Adrenal gland (tissue), 12 donors: ENCODE measurements around the gene KCNT2. TPM values are rescaled to one million over a fixed set of nuclear protein-coding genes. Genes with fewer than 3 reads are reported as not detected.
"Not testable (repeated sequence)": the region's sequence is repeated elsewhere in the genome, so short reads cannot be mapped to it uniquely, and the experiment has no call there.

Experiments used
- DNase-seq, 7 donors: peaks; one replicate each; pipeline ENCODE4 v3.0.0-alpha.2; 2019 to 2020
- H3K27ac ChIP-seq, 5 donors: fragments of 200-600 bp; sonication (generic) in 4 of 5; 1 replicate in 3 of 5; 2 replicates in 2 of 5; pipeline versions ENCODE4 v1.5.1 to v1.8.0; 2016 to 2020; ENCODE audit warnings: mild to moderate bottlenecking in 1 of 5
- H3K27me3 ChIP-seq: fragments of 200-600 bp; 2 replicates; pipeline ENCODE4 v1.8.0; 2021
- H3K36me3 ChIP-seq, 2 donors: fragments of 200-600 bp; replicated peaks in 1 of 2; 1 replicate in 1 of 2; 2 replicates in 1 of 2; pipeline versions ENCODE4 v1.5.1 to v1.8.0; 2018 to 2022
- H3K4me1 ChIP-seq, 2 donors: fragments of 200-600 bp; replicated peaks in 1 of 2; 1 replicate in 1 of 2; 2 replicates in 1 of 2; pipeline versions ENCODE4 v1.5.1 to v1.8.0; 2018 to 2021
- H3K4me3 ChIP-seq, 4 donors: fragments of 200-600 bp; sonication (generic) in 3 of 4; one replicate each; pipeline ENCODE4 v1.5.1; 2016 to 2018
- H3K9me3 ChIP-seq, 3 donors: fragments of 200-600 bp; sonication (generic) in 1 of 3; replicated peaks in 1 of 3; 1 replicate in 2 of 3; 2 replicates in 1 of 3; pipeline versions ENCODE4 v1.5.1 to v1.8.0; 2016 to 2021
- CTCF ChIP-seq, 6 experiments: fragments of 450-650 bp in 4 of 6; fragments of 200-600 bp in 2 of 6; sonication (generic) in 1 of 6; IDR thresholded peaks; 1 replicate in 5 of 6; 2 replicates in 1 of 6; pipeline versions ENCODE4 v1.5.1 to v1.8.0; 2016 to 2021; ENCODE audit warnings: antibody characterized with exemption in 6 of 6, mild to moderate bottlenecking in 2 of 6, moderate library complexity in 1 of 6
- POLR2A ChIP-seq, 2 donors: fragments of 450-650 bp; IDR thresholded peaks; one replicate each; pipeline ENCODE4 v1.6.1; 2017; ENCODE audit warnings: antibody characterized with exemption in 2 of 2, mild to moderate bottlenecking in 2 of 2, moderate library complexity in 1 of 2
- WGBS, 4 donors: extraction: QIAGEN DNeasy Blood & Tissue Kit in 2 of 4; methylation state at CpG; one replicate each; pipeline versions ENCODE4 v1.1.5 to v1.1.7; 2013 to 2017; 5-methylcytosine and 5-hydroxymethylcytosine counted together
- intact Hi-C, 2 donors: fragments of 100-400 bp; cut with DNase I; formaldehyde crosslinking; loops; one replicate each; pipeline versions ENCODE4 v1.14.1 to v1.15.0; 2022 to 2023
- polyA plus RNA-seq, 3 donors: library from polyadenylated mRNA; stranded (reverse); fragments of 200-250 nt in 2 of 3; fragments of 350-450 nt in 1 of 3; fragmentation: Illumina TruSeq in 1 of 3; extraction: RNeasy Lipid Tissue Mini Kit (QIAGEN cat#74804) in 1 of 3; gene quantifications; one replicate each; pipeline ENCODE4 v1.2.3, GENCODE V29; 2013 to 2014
- total RNA-seq, 9 donors: library from RNA; depleted of rRNA in 4 of 9; stranded (reverse); fragments of >200 nt in 4 of 9; fragments of 120-200 nt in 1 of 9; fragmentation: NEBNext Ultra II Directional in 1 of 9; extraction: Animal tissue kit (Norgen Biotek cat#: 25700) in 1 of 9; gene quantifications; one replicate each; pipeline versions ENCODE4 v1.1.0 to v1.2.4, GENCODE V29; 2013 to 2023
- donor health status: healthy with polysubstance abuse.
- donor health status: Bipolar disorder and iron deficiency.
- donor health status: DM: yes; HTN: yes; CAD: no.
- donor health status: DM: no; HTN: no; CAD: no.
- donor health status: DM: no; HTN: no; CAD: no.
- donor health status: DM: yes; HTN: yes; CAD: no.

KCNT2 gene
- total and polyA plus RNA-seq, 12 donors: 0.54 to 4.0 (median 1.2) TPM

GRCh38 chr1:196538473-196538872 lies 69.8 kb downstream of the KCNT2 start:
- no peak for TF ChIP-seq POLR2A (IDR thresholded peaks at IDR 0.05)
- no peaks in the 10 kb centered on the region for H3K27me3 ChIP-seq
- no peaks in the 10 kb centered on the region for H3K9me3 ChIP-seq
- 84 to 95% (median 88%) methylated on average over 4 of the region's 4 CpGs for WGBS, 4 donors
- no peak overlapping the region for H3K27ac ChIP-seq
- H3K4me1 ChIP-seq: no peaks in the 10 kb centered on the region
- no peak overlapping the region for H3K4me3 ChIP-seq
- H3K36me3 ChIP-seq: no peaks in the 10 kb centered on the region
- intact Hi-C loops: no loop called here
- DNase-seq: no peak

- H3K36me3 ChIP-seq: no peaks in the 10 kb centered on the region
- H3K9me3 ChIP-seq: no peaks in the 10 kb centered on the region
- H3K27ac ChIP-seq: no peak overlapping the region
- 59 to 76% (median 62%) methylated on average over 3 of the region's 3 CpGs for WGBS, 4 donors
- intact Hi-C loops: no loop called here
- H3K27me3 ChIP-seq: no peaks in the 10 kb centered on the region
- no peak for DNase-seq
- H3K4me1 ChIP-seq: no peaks in the 10 kb centered on the region
- H3K4me3 ChIP-seq: no peak overlapping the region
- TF ChIP-seq CTCF (IDR thresholded peaks at IDR 0.05) (no peak), POLR2A (IDR thresholded peaks at IDR 0.05) (no peak)
Measured at GRCh38 chr1:196535727-196536126, 72.5 kb downstream of the KCNT2 start.

GRCh38 chr1:196531737-196532524 lies 76.3 kb downstream of the KCNT2 start:
- Histone ChIP-seq H3K9me3 (no peaks in the 10 kb centered on the region), H3K27me3 (no peaks in the 10 kb centered on the region), H3K4me1 (no peaks in the 10 kb centered on the region), H3K36me3 (no peaks in the 10 kb centered on the region), H3K4me3 (no peak overlapping the region), H3K27ac (no peak overlapping the region)
- 66 to 70% (median 68%) methylated on average over 3 of the region's 3 CpGs for WGBS, 4 donors
- intact Hi-C loops: no loop called here
- no peak for DNase-seq
- TF ChIP-seq POLR2A (IDR thresholded peaks at IDR 0.05) (no peak), CTCF (IDR thresholded peaks at IDR 0.05) (no peak)

- WGBS, 4 donors: 44 to 63% (median 59%) methylated on average over 2 of the region's 2 CpGs
- no peaks in the 10 kb centered on the region for H3K27me3 ChIP-seq
- no peak overlapping the region for H3K4me3 ChIP-seq
- H3K27ac ChIP-seq: no peak overlapping the region
- TF ChIP-seq CTCF (IDR thresholded peaks at IDR 0.05) (no peak), POLR2A (IDR thresholded peaks at IDR 0.05) (no peak)
- H3K4me1 ChIP-seq: no peaks in the 10 kb centered on the region
- H3K36me3 ChIP-seq: no peaks in the 10 kb centered on the region
- no peak for DNase-seq
- intact Hi-C loops: no loop called here
- no peaks in the 10 kb centered on the region for H3K9me3 ChIP-seq
Measured at GRCh38 chr1:196527919-196528318, 80.3 kb downstream of the KCNT2 start.

- H3K9me3 ChIP-seq, H3K4me3 ChIP-seq, DNase-seq, H3K4me1 ChIP-seq, intact Hi-C loops, H3K27me3 ChIP-seq, H3K27ac ChIP-seq, H3K36me3 ChIP-seq: not testable (repeated sequence)
- WGBS, 4 donors: 77 to 89% (median 81%) methylated on average over 12 of the region's 12 CpGs
Measured at GRCh38 chr1:196522574-196523345, 85.5 kb downstream of the KCNT2 start.
